ENCODE measurements around the gene CA7. TPM values are rescaled to one million over a fixed set of nuclear protein-coding genes. Genes with fewer than 3 reads are reported as not detected.

Gene CA7
- total RNA-seq, 1 donor from 2014 or later: not detected

- Mint-ChIP-seq H3K9me3 (no peaks in the 10 kb centered on the region), H3K4me1 (peaks cover 26% of the 10 kb centered on the region), H3K36me3 (no peaks in the 10 kb centered on the region), H3K27ac (no peak overlapping the region), H3K4me3 (no peak overlapping the region), H3K27me3 (ENCODE audit: low read depth) (no peaks in the 10 kb centered on the region)
- DNase-seq (ENCODE audit: low spot score in 2 of 2, unreplicated experiment in 2 of 2): no peak
- TF ChIP-seq CTCF (IDR thresholded peaks at IDR 0.05; ENCODE audit: unreplicated experiment): no peak
Measured at GRCh38 chr16:66898933-66899309, 54.7 kb downstream of the CA7 start.

DNA sequence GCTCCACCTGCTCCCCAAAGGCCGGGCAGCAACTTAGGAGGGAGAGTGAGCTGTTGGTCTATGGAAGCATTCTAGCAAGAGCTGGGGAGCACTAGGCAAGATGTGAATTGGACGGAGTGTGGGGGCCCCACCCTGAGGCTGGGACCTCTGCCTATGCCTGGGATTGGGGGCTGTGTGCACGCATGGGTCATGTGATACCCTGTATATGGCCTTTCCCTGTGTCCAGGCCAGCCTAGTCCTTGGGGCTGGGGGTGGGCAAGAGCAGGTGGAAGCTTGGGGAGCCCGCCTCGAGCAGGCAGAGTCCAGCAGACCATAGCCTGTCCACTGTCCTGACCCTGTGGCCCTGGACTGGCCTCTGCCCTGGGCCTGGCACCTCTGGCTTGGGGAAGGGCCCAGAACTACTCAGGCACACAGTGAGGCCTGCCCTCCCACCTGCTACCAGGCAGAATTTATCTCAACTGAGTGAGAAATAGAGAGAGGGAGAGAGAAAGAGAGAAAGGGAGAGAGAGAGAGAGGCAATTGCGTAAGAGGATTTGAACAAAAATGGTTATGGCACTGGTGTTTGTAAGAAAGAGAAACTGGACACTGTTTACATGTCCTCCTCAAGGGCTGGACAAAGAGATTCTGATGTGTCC lies 55.2 kb downstream of the CA7 start:
- Mint-ChIP-seq H3K27me3 (ENCODE audit: low read depth) (no peaks in the 10 kb centered on the region), H3K9me3 (no peaks in the 10 kb centered on the region), H3K4me1 (peaks cover 31% of the 10 kb centered on the region), H3K27ac (peak overlapping the region; percentile 84), H3K36me3 (no peaks in the 10 kb centered on the region), H3K4me3 (no peak overlapping the region)
- no peak for TF ChIP-seq CTCF (IDR thresholded peaks at IDR 0.05; ENCODE audit: unreplicated experiment)
- DNase-seq (ENCODE audit: low spot score in 2 of 2, unreplicated experiment in 2 of 2): no peak

DNA sequence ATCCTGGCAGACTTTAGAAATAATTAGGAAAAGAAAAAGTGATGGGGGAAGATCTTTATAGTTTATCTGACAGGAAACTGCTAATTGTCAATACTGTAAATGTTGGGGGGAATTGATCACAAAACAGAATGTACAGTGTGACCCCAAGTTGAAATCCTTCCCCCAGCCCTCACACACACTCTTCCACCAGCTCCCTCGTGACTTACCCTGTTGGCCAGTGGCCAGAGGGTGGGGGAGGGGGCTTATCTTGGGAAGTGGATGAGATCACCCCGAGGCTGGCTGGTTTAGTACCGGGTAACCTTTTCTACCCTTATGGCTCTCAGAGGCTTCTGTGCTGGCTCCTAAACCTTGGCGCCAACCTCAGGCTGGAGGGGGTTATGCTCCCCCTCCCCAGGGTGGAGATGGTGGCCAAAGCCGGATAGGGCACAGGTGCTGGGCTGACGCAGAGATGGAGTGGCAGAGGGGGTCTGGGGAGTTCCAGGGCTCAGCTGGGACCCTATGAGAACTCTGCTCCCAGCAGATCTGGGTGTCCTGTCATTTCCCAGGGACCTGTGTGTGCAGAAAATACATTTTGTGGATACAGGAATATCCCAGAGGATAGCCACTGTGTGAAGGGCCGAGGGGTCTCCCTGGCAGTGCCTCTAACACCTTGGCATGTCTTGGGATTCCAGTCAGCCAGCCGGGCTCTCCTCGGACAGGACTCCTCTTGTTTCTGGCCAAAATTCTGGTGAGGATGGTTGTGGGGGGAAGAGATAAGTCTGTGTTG lies 55.9 kb downstream of the CA7 start:
- no peaks in the 10 kb centered on the region for H3K36me3 Mint-ChIP-seq
- peak overlapping the region; percentile 84 for H3K27ac Mint-ChIP-seq
- H3K4me3 Mint-ChIP-seq: no peak overlapping the region
- peak; percentile 65 to 86 for DNase-seq (ENCODE audit: low spot score in 2 of 2, unreplicated experiment in 2 of 2)
- H3K9me3 Mint-ChIP-seq: no peaks in the 10 kb centered on the region
- no peak for TF ChIP-seq CTCF (IDR thresholded peaks at IDR 0.05; ENCODE audit: unreplicated experiment)
- no peaks in the 10 kb centered on the region for H3K27me3 Mint-ChIP-seq (ENCODE audit: low read depth)
- H3K4me1 Mint-ChIP-seq: peaks cover 38% of the 10 kb centered on the region

DNA sequence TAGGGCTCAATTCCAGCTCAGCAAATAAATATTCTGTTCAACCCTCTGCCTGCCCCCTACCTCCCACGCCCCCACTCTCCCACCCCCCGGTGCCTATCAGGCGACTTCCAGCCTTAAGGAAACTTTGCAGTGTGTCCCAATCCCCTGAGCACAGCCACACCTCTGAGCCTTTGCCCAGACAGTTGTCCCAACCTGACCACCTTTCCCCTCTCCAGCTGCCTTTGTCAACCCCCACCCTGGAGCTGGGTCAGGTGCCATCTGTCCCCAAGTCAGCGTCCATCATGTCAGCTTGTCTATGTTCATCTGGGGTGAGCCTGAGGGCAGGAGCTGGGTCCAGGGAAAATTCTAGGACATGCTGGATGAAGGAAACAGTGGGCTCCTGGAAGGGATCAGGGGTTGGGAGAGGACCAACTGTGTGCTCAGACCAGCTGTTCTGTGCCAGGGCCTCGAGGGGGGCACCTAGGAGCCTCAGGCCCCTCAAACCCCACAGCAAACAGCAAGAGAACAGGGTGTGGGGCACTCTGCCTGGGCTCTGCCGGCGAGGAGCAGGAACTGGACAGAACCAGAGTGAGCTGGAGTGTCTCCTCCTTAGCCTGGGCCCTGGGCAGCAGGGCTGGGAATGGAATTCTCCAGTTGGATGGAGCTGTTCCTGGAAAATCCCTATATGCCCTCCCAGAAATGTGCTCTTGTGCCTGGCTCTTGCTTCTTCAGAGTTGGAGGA lies 56.7 kb downstream of the CA7 start:
- H3K4me3 Mint-ChIP-seq: no peak overlapping the region
- peak overlapping the region; percentile 84 for H3K27ac Mint-ChIP-seq
- no peaks in the 10 kb centered on the region for H3K9me3 Mint-ChIP-seq
- no peaks in the 10 kb centered on the region for H3K27me3 Mint-ChIP-seq (ENCODE audit: low read depth)
- H3K36me3 Mint-ChIP-seq: no peaks in the 10 kb centered on the region
- DNase-seq (ENCODE audit: low spot score in 2 of 2, unreplicated experiment in 2 of 2): no peak
- H3K4me1 Mint-ChIP-seq: peaks cover 46% of the 10 kb centered on the region
- TF ChIP-seq CTCF (IDR thresholded peaks at IDR 0.05; ENCODE audit: unreplicated experiment): no peak

GRCh38 chr16:66901626-66902025 lies 57.4 kb downstream of the CA7 start:
- Mint-ChIP-seq H3K27me3 (ENCODE audit: low read depth) (no peaks in the 10 kb centered on the region), H3K36me3 (no peaks in the 10 kb centered on the region), H3K4me1 (peaks cover 52% of the 10 kb centered on the region), H3K4me3 (no peak overlapping the region), H3K27ac (no peak overlapping the region), H3K9me3 (no peaks in the 10 kb centered on the region)
- TF ChIP-seq CTCF (IDR thresholded peaks at IDR 0.05; ENCODE audit: unreplicated experiment): no peak
- no peak for DNase-seq (ENCODE audit: low spot score in 2 of 2, unreplicated experiment in 2 of 2)
